ENCODE data around the gene EIF4E.

GRCh38 chr4:98945297-98945850, 16.4 kb upstream of the EIF4E start:
- TF ChIP-seq CTCF (IDR thresholded peaks at IDR 0.05), result no peak
- TF ChIP-seq EP300 (IDR thresholded peaks at IDR 0.05), result no peak
- no peak for TF ChIP-seq POLR2A (IDR thresholded peaks at IDR 0.05)

Measured in upper lobe of left lung (tissue), 4 donors.